Vagina (tissue), 2 donors: ENCODE results near the gene RMI2.

Source experiments
- POLR2A ChIP-seq, 2 donors: fragments of 450-650 bp; IDR thresholded peaks; one replicate each; pipeline ENCODE4 v1.6.1; 2017; ENCODE audit warnings: antibody characterized with exemption in 2 of 2, mild to moderate bottlenecking in 2 of 2, moderate library complexity in 2 of 2
- TF ChIP-seq, protein P1 (sequence below), 3 experiments: fragments of 450-650 bp in 2 of 3; fragments of 200-600 bp in 1 of 3; sonication (generic) in 1 of 3; IDR thresholded peaks; one replicate each; pipeline ENCODE4 v1.5.1; 2017 to 2019; ENCODE audit warnings: antibody characterized with exemption in 3 of 3, mild to moderate bottlenecking in 2 of 3, moderate library complexity in 2 of 3

DNA sequence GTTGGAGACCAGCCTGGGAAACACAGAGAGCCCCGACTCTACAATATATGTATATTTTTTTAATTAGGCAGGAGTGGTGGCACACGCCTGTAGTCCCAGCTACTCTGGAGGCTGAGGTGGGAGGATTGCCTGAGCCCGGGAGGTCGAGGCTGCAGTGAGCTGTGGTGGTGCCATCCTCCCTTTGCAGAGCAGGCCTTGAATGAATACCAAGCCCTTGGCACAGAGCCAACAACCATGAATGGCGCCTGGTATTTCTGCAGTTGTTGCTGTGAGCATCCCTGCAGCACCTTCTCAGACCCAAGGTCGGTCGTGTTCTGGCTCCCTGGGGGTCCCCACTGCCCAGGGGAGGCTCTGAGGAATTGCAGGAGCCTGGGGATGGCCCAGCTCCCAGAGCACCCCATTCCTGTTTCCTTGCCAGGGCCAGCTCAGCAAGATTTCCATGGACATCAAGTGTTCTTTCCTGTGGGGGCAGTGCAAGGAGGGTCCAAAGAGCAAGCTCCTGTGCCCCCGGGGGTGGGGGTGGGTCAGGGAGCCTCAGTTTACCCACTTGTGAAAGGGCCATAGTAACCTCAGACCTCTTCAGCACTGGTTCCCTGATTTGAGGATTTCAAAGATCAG is 25.6 kb upstream of the RMI2 start:
- TF ChIP-seq, protein P1, sequence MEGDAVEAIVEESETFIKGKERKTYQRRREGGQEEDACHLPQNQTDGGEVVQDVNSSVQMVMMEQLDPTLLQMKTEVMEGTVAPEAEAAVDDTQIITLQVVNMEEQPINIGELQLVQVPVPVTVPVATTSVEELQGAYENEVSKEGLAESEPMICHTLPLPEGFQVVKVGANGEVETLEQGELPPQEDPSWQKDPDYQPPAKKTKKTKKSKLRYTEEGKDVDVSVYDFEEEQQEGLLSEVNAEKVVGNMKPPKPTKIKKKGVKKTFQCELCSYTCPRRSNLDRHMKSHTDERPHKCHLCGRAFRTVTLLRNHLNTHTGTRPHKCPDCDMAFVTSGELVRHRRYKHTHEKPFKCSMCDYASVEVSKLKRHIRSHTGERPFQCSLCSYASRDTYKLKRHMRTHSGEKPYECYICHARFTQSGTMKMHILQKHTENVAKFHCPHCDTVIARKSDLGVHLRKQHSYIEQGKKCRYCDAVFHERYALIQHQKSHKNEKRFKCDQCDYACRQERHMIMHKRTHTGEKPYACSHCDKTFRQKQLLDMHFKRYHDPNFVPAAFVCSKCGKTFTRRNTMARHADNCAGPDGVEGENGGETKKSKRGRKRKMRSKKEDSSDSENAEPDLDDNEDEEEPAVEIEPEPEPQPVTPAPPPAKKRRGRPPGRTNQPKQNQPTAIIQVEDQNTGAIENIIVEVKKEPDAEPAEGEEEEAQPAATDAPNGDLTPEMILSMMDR (IDR thresholded peaks at IDR 0.05) = no peak
- TF ChIP-seq POLR2A (IDR thresholded peaks at IDR 0.05) = no peak
